H1 (cell line): ENCODE results near the gene PPP1R13B. TPM values are rescaled to one million over a fixed set of nuclear protein-coding genes. Genes with fewer than 3 reads are reported as not detected.

Experiments
- CTCF ChIA-PET: fragments of 300-600 bp; sonication (Branson Sonifier 250); formaldehyde crosslinking; loops from one replicate; lab custom pipeline; 2021; ENCODE audit not compliant: partially characterized antibody; lab: Charles Lee
- POLR2A ChIA-PET: fragments of 300-600 bp; sonication (Branson Sonifier 250); formaldehyde crosslinking; loops from one replicate; lab custom pipeline; 2021; ENCODE audit warnings: inconsistent platforms; ENCODE audit not compliant: partially characterized antibody; lab: Charles Lee
- DNase-seq, 2 experiments: peaks; one replicate each; pipeline versions ENCODE4 v3.0.0 to v3.0.0-alpha.2; 2010 to 2022; ENCODE audit warnings: low spot score in 2 of 2, low read depth in 1 of 2, mixed read lengths in 1 of 2
- FAIRE-seq: peaks from 2 replicates; lab custom pipeline; 2011; peaks lifted over from hg19 to GRCh38; lab: Jason Lieb, UNC
- H2AFZ ChIP-seq: 2 replicates; pipeline ENCODE4 v1.8.1; 2012; ENCODE audit warnings: low read length, inconsistent platforms
- H2AK5ac ChIP-seq: 2 replicates; pipeline ENCODE4 v1.6.1; 2013; ENCODE audit warnings: low read depth, low read length
- H2BK120ac ChIP-seq: replicated peaks from 2 replicates; pipeline ENCODE3; 2013; ENCODE audit warnings: low read depth, low read length, inconsistent platforms
- H2BK12ac ChIP-seq: 2 replicates; pipeline ENCODE4 v1.6.1; 2013; ENCODE audit warnings: low read depth, low read length
- H2BK15ac ChIP-seq: 2 replicates; pipeline ENCODE4 v1.6.1; 2013; ENCODE audit warnings: low read length
- H2BK20ac ChIP-seq: 2 replicates; pipeline ENCODE4 v1.6.1; 2013; ENCODE audit warnings: low read length
- H2BK5ac ChIP-seq: 2 replicates; pipeline ENCODE4 v1.6.1; 2013; ENCODE audit warnings: low read depth, low read length
- H3K14ac ChIP-seq: 2 replicates; pipeline ENCODE4 v1.6.1; 2013; ENCODE audit warnings: inconsistent platforms; ENCODE audit not compliant: insufficient read length
- H3K18ac ChIP-seq: 2 replicates; pipeline ENCODE4 v1.6.1; 2013; ENCODE audit warnings: low read length; ENCODE audit errors: extremely low read depth
- H3K23ac ChIP-seq: 2 replicates; pipeline ENCODE4 v1.6.1; 2013; ENCODE audit warnings: inconsistent platforms; ENCODE audit not compliant: insufficient read length
- H3K23me2 ChIP-seq: 2 replicates; pipeline ENCODE4 v1.6.1; 2013; ENCODE audit warnings: low read depth, low read length
- H3K27ac ChIP-seq: 2 replicates; pipeline ENCODE4 v1.6.1; 2011; ENCODE audit warnings: low read depth, low read length, inconsistent platforms
- H3K27me3 ChIP-seq, 4 experiments: replicated peaks in 1 of 4; 1 replicate in 1 of 4; 2 replicates in 3 of 4; pipeline versions ENCODE4 v1.6.1 to v1.8.1; 2011 to 2013; ENCODE audit warnings: low read length in 3 of 4, mild to moderate bottlenecking in 3 of 4, inconsistent platforms in 2 of 4, mixed read lengths in 2 of 4, moderate library complexity in 1 of 4; ENCODE audit not compliant: control insufficient read depth in 3 of 4, insufficient read depth in 3 of 4; ENCODE audit errors: extremely low read depth in 1 of 4
- H3K36me3 ChIP-seq, 4 experiments: 2 replicates each; pipeline versions ENCODE4 v1.6.1 to v1.8.1; 2011 to 2013; ENCODE audit warnings: mild to moderate bottlenecking in 4 of 4, low read length in 3 of 4, moderate library complexity in 2 of 4, control low read depth in 1 of 4, inconsistent platforms in 1 of 4; ENCODE audit not compliant: insufficient read depth in 4 of 4, control insufficient read depth in 2 of 4
- H3K4ac ChIP-seq: replicated peaks from 2 replicates; pipeline ENCODE3; 2013; ENCODE audit warnings: low read length, low read depth, mixed read lengths, inconsistent platforms; ENCODE audit not compliant: insufficient read length
- H3K4me1 ChIP-seq, 4 experiments: replicated peaks in 1 of 4; 1 replicate in 1 of 4; 2 replicates in 3 of 4; pipeline versions ENCODE4 v1.6.1 to v1.8.1; 2011 to 2013; ENCODE audit warnings: low read length in 3 of 4, inconsistent platforms in 2 of 4, mixed read lengths in 1 of 4; ENCODE audit not compliant: insufficient read depth in 4 of 4, control insufficient read depth in 3 of 4
- H3K4me2 ChIP-seq, 2 experiments: 2 replicates each; pipeline versions ENCODE4 v1.6.1 to v1.8.1; 2011 to 2013; ENCODE audit warnings: low read depth in 2 of 2, low read length in 2 of 2, control low read depth in 1 of 2, inconsistent platforms in 1 of 2, mild to moderate bottlenecking in 1 of 2; ENCODE audit not compliant: insufficient read depth in 1 of 2
- H3K4me3 ChIP-seq, 4 experiments: fragments of 200-600, 300-600 bp in 1 of 4; sonication (generic), shearing (Covaris generic), sonication (Bioruptor Twin) in 1 of 4; 2 replicates each; pipeline versions ENCODE4 v1.5.1 to v1.8.1; 2011 to 2016; ENCODE audit warnings: low read length in 4 of 4, low read depth in 3 of 4, control low read depth in 2 of 4, inconsistent platforms in 2 of 4, mild to moderate bottlenecking in 2 of 4, mixed read lengths in 1 of 4, moderate library complexity in 1 of 4; ENCODE audit not compliant: insufficient read depth in 2 of 4; ENCODE audit errors: extremely low read depth in 1 of 4
- H3K56ac ChIP-seq: replicated peaks from 2 replicates; pipeline ENCODE3; 2013; ENCODE audit warnings: low read depth, mild to moderate bottlenecking, mixed read lengths, low read length, inconsistent platforms; ENCODE audit not compliant: insufficient read length
- H3K79me1 ChIP-seq: 2 replicates; pipeline ENCODE4 v1.6.1; 2013; ENCODE audit warnings: low read depth, low read length, control low read depth
- H3K79me2 ChIP-seq, 2 experiments: 2 replicates each; pipeline versions ENCODE4 v1.6.1 to v1.8.1; 2012 to 2013; ENCODE audit warnings: low read length in 2 of 2, mild to moderate bottlenecking in 2 of 2, inconsistent platforms in 1 of 2; ENCODE audit not compliant: insufficient read depth in 2 of 2, control insufficient read depth in 1 of 2
- H3K9ac ChIP-seq, 4 experiments: replicated peaks in 1 of 4; 1 replicate in 1 of 4; 2 replicates in 3 of 4; pipeline versions ENCODE4 v1.6.1 to v1.8.1; 2011 to 2013; ENCODE audit warnings: low read depth in 3 of 4, low read length in 3 of 4, control low read depth in 2 of 4, mild to moderate bottlenecking in 2 of 4, moderate library complexity in 2 of 4, inconsistent platforms in 1 of 4; ENCODE audit errors: extremely low read depth in 1 of 4
- H3K9me3 ChIP-seq, 2 experiments: 2 replicates each; pipeline versions ENCODE4 v1.6.1 to v1.8.1; 2012 to 2013; ENCODE audit warnings: mild to moderate bottlenecking in 2 of 2, moderate library complexity in 2 of 2, control low read depth in 1 of 2, inconsistent platforms in 1 of 2, low read depth in 1 of 2, low read length in 1 of 2, mixed read lengths in 1 of 2; ENCODE audit not compliant: insufficient read depth in 2 of 2
- H4K20me1 ChIP-seq, 2 experiments: replicated peaks in 1 of 2; 2 replicates each; pipeline versions ENCODE3 to v1.8.1; 2011 to 2013; ENCODE audit warnings: inconsistent platforms in 2 of 2, low read length in 2 of 2, mild to moderate bottlenecking in 1 of 2; ENCODE audit not compliant: insufficient read depth in 2 of 2, control insufficient read depth in 1 of 2
- H4K5ac ChIP-seq: 2 replicates; pipeline ENCODE4 v1.6.1; 2013; ENCODE audit warnings: low read length, low read depth, mixed read lengths, inconsistent platforms; ENCODE audit not compliant: insufficient read length
- H4K8ac ChIP-seq: 2 replicates; pipeline ENCODE4 v1.8.0; 2013; ENCODE audit warnings: mild to moderate bottlenecking, moderate library complexity, low read length, inconsistent platforms; ENCODE audit not compliant: insufficient read depth; ENCODE audit errors: extremely low read depth
- H4K91ac ChIP-seq: replicated peaks from 2 replicates; pipeline ENCODE3; 2013; ENCODE audit warnings: low read length, mixed read lengths, inconsistent platforms; ENCODE audit not compliant: insufficient read length
- ATF2 ChIP-seq: IDR thresholded peaks from 2 replicates; pipeline ENCODE4 v1.6.1; 2012; ENCODE audit warnings: low read length, inconsistent platforms
- EGR1 ChIP-seq: IDR thresholded peaks from 2 replicates; pipeline ENCODE4 v1.6.1; 2011; ENCODE audit warnings: low read depth, low read length, borderline replicate concordance
- EP300 ChIP-seq, 2 experiments: IDR thresholded peaks; 1 replicate in 1 of 2; 2 replicates in 1 of 2; pipeline ENCODE4 v1.6.1; 2011 to 2012; ENCODE audit warnings: low read depth in 2 of 2, low read length in 2 of 2, mild to moderate bottlenecking in 2 of 2, borderline replicate concordance in 1 of 2, inconsistent platforms in 1 of 2, moderate library complexity in 1 of 2
- EZH2 ChIP-seq: fragments of 200-600 bp; sonication (generic); IDR thresholded peaks from 2 replicates; pipeline ENCODE4 v1.7.1; 2012; ENCODE audit warnings: low read depth, mild to moderate bottlenecking, moderate library complexity, low read length, inconsistent platforms; ENCODE audit not compliant: severe bottlenecking
- GTF2F1 ChIP-seq: IDR thresholded peaks from 2 replicates; pipeline ENCODE4 v1.6.1; 2012; ENCODE audit warnings: low read depth, low read length, improper control_type of control experiment, borderline replicate concordance
- KDM1A ChIP-seq: fragments of 200-600, 300-600 bp; sonication (generic); IDR thresholded peaks from 2 replicates; pipeline ENCODE4 v1.7.1; 2016; ENCODE audit warnings: mild to moderate bottlenecking, low read length, borderline replicate concordance
- POU5F1 ChIP-seq: IDR thresholded peaks from 2 replicates; pipeline ENCODE4 v1.6.1; 2011; ENCODE audit warnings: low read depth, mild to moderate bottlenecking, low read length, moderate library complexity
- RXRA ChIP-seq: IDR thresholded peaks from 2 replicates; pipeline ENCODE4 v1.6.1; 2011; ENCODE audit warnings: low read depth, mild to moderate bottlenecking, low read length, moderate library complexity; ENCODE audit not compliant: insufficient read depth
- SIX5 ChIP-seq: IDR thresholded peaks from 2 replicates; pipeline ENCODE4 v1.6.1; 2011; ENCODE audit warnings: mild to moderate bottlenecking, low read depth, low read length
- TAF7 ChIP-seq: optimal IDR thresholded peaks from 2 replicates; pipeline ENCODE3; 2011; ENCODE audit warnings: low read depth, mild to moderate bottlenecking, inconsistent platforms, low read length, moderate library complexity, borderline replicate concordance
- TEAD4 ChIP-seq: IDR thresholded peaks from 2 replicates; pipeline ENCODE4 v1.6.1; 2012; ENCODE audit warnings: low read depth, low read length, inconsistent platforms, mixed read lengths
- WGBS, 2 experiments: shearing (Covaris generic) in 1 of 2; methylation state at CpG; one replicate each; pipeline versions ENCODE4 v1.1.6 to v1.1.7; 2013 to 2015; ENCODE audit warnings: low lambda C conversion rate in 2 of 2, mixed read lengths in 2 of 2, inconsistent platforms in 1 of 2, low coverage in 1 of 2, missing lambda C conversion rate in 1 of 2; ENCODE audit not compliant: insufficient replicate concordance in 2 of 2, insufficient coverage in 1 of 2, insufficient read length in 1 of 2; ENCODE audit errors: extremely low coverage in 1 of 2, missing lambda C conversion rate in 1 of 2; 5-methylcytosine and 5-hydroxymethylcytosine counted together
- polyA plus RNA-seq, 7 experiments: library from polyadenylated mRNA; depleted of rRNA in 3 of 7; stranded (reverse) in 5 of 7; unstranded in 2 of 7; fragments of >200 nt in 5 of 7; fragments of 200-250 nt in 2 of 7; gene quantifications; 1 replicate in 5 of 7; 2 replicates in 1 of 7; 4 replicates in 1 of 7; pipeline versions ENCODE4 v1.2.1 to v1.2.3, GENCODE V29; 2011 to 2013; ENCODE audit warnings: missing spikeins in 2 of 7, mixed read lengths in 2 of 7
- total RNA-seq: library from RNA; stranded (reverse); fragmentation: NEBNext Ultra II Directional; extraction: Animal tissue kit (Norgen Biotek cat#: 25700); gene quantifications from 2 replicates; pipeline ENCODE4 v1.2.1, GENCODE V29; 2021

Gene PPP1R13B
- total and polyA plus RNA-seq, 2 of the 8 experiments (the other 6 are each of a cell fraction or from before 2014, with no cell fraction given) = 2.6 to 8.9 TPM

DNA sequence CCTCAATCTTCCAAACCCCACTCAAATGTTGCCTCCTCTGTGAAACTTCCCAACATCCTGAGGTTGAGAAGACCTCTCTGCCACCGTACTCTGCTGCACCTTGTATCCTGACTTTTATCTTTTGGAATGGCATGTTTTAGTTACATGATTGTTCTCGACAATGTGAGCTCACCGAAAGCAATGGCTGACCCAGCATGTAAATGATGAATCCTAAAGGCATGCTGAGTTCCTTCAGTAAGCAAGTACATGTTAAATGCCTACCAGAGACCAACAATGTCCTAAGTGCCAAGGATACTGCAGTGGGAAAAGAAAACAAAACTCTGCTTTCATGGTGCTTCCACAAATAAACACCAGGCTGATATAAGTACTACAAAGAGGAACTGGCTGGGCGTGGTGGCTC lies 13.7 kb downstream of the PPP1R13B start:
- no peaks in the 10 kb centered on the region; the same call in 1 of the 2 replicates for H3K79me1 ChIP-seq
- H4K91ac ChIP-seq = no peak overlapping the region
- H4K8ac ChIP-seq = no peak overlapping the region
- TF ChIP-seq EZH2 (no peak), TEAD4 (no peak), EGR1 (no peak), KDM1A (no peak), ATF2 (no peak), SIX5 (no peak), EP300 (IDR thresholded peaks at IDR 0.05; ENCODE audit: borderline replicate concordance in 1 of 2, low read depth in 2 of 2, low read length in 2 of 2) (no peak), TAF7 (no peak), RXRA (no peak), POU5F1 (no peak), GTF2F1 (no peak)
- no peak for DNase-seq
- no peak overlapping the region for H2BK5ac ChIP-seq
- no peaks in the 10 kb centered on the region for H3K4me1 ChIP-seq
- H3K18ac ChIP-seq = no peak overlapping the region
- H3K27ac ChIP-seq = no peak overlapping the region
- no peak for FAIRE-seq
- no peak overlapping the region for H3K56ac ChIP-seq
- H3K79me2 ChIP-seq = no peaks in the 10 kb centered on the region
- H3K23ac ChIP-seq = no peak overlapping the region
- peaks cover 2% of the 10 kb centered on the region; the same call in 1 of the 2 replicates for H3K23me2 ChIP-seq
- H3K4me3 ChIP-seq = no peak overlapping the region
- no peaks in the 10 kb centered on the region for H3K27me3 ChIP-seq
- no peak overlapping the region for H2BK20ac ChIP-seq
- no peak overlapping the region for H4K5ac ChIP-seq
- H2BK15ac ChIP-seq = no peak overlapping the region
- no peak overlapping the region for H3K14ac ChIP-seq
- H3K4ac ChIP-seq = no peak overlapping the region
- H3K9ac ChIP-seq = no peak overlapping the region
- H3K36me3 ChIP-seq = no peaks in the 10 kb centered on the region
- H3K4me2 ChIP-seq = no peak overlapping the region
- H2BK120ac ChIP-seq = no peak overlapping the region
- ChIA-PET CTCF (interaction anchor here (0.5 to 1.0 kb wide), 2 partner anchors 67 to 71 kb away, joined by 3 to 4 read pairs; no protein-coding TSS in a partner anchor), POLR2A (no interaction called here)
- no peak overlapping the region for H2BK12ac ChIP-seq
- H4K20me1 ChIP-seq = no peaks in the 10 kb centered on the region
- WGBS, 2 experiments = 93% methylated on average over 4 of the region's 4 CpGs; no CpG with 5 or more reads in 1 of the 2 experiments
- H2AFZ ChIP-seq = no peak overlapping the region
- H3K9me3 ChIP-seq = no peaks in the 10 kb centered on the region
- H2AK5ac ChIP-seq = no peak overlapping the region
